A549 (cell line): ENCODE results near the gene HMCN1.

Experiments
- POLR2A ChIP-seq: IDR thresholded peaks from 2 replicates; pipeline ENCODE4 v1.6.1; 2012; ENCODE audit warnings: mild to moderate bottlenecking, low read length
- POLR2AphosphoS2 ChIP-seq: conservative IDR thresholded peaks from 2 replicates; pipeline ENCODE4 v1.6.1; 2012; ENCODE audit warnings: low read length, improper control_type of control experiment, inconsistent platforms
- TF ChIP-seq, protein P1 (sequence below): fragments of >200 bp; sonication (Bioruptor Twin); formaldehyde crosslinking; IDR thresholded peaks from 3 replicates; pipeline ENCODE4 v1.5.1; 2016
- TF ChIP-seq, protein P2 (sequence below): fragments of 200-600 bp; sonication (generic); IDR thresholded peaks from 2 replicates; pipeline ENCODE4 v1.6.1; 2016; ENCODE audit warnings: antibody characterized with exemption, mild to moderate bottlenecking, moderate library complexity

GRCh38 chr1:185907246-185907645, 173.1 kb downstream of the HMCN1 start:
- TF ChIP-seq, protein P1, sequence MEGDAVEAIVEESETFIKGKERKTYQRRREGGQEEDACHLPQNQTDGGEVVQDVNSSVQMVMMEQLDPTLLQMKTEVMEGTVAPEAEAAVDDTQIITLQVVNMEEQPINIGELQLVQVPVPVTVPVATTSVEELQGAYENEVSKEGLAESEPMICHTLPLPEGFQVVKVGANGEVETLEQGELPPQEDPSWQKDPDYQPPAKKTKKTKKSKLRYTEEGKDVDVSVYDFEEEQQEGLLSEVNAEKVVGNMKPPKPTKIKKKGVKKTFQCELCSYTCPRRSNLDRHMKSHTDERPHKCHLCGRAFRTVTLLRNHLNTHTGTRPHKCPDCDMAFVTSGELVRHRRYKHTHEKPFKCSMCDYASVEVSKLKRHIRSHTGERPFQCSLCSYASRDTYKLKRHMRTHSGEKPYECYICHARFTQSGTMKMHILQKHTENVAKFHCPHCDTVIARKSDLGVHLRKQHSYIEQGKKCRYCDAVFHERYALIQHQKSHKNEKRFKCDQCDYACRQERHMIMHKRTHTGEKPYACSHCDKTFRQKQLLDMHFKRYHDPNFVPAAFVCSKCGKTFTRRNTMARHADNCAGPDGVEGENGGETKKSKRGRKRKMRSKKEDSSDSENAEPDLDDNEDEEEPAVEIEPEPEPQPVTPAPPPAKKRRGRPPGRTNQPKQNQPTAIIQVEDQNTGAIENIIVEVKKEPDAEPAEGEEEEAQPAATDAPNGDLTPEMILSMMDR: no peak
- no peak for TF ChIP-seq POLR2A
- TF ChIP-seq, protein P2, sequence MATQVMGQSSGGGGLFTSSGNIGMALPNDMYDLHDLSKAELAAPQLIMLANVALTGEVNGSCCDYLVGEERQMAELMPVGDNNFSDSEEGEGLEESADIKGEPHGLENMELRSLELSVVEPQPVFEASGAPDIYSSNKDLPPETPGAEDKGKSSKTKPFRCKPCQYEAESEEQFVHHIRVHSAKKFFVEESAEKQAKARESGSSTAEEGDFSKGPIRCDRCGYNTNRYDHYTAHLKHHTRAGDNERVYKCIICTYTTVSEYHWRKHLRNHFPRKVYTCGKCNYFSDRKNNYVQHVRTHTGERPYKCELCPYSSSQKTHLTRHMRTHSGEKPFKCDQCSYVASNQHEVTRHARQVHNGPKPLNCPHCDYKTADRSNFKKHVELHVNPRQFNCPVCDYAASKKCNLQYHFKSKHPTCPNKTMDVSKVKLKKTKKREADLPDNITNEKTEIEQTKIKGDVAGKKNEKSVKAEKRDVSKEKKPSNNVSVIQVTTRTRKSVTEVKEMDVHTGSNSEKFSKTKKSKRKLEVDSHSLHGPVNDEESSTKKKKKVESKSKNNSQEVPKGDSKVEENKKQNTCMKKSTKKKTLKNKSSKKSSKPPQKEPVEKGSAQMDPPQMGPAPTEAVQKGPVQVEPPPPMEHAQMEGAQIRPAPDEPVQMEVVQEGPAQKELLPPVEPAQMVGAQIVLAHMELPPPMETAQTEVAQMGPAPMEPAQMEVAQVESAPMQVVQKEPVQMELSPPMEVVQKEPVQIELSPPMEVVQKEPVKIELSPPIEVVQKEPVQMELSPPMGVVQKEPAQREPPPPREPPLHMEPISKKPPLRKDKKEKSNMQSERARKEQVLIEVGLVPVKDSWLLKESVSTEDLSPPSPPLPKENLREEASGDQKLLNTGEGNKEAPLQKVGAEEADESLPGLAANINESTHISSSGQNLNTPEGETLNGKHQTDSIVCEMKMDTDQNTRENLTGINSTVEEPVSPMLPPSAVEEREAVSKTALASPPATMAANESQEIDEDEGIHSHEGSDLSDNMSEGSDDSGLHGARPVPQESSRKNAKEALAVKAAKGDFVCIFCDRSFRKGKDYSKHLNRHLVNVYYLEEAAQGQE: no peak
- no peak for TF ChIP-seq POLR2AphosphoS2
